SIG-M5 (cell line): ENCODE data around the gene PRKCZ.

Source experiments
- DNase-seq: peaks from one replicate; lab custom pipeline; 2025; lab: John Stamatoyannopoulos, UW

PRKCZ gene

DNA sequence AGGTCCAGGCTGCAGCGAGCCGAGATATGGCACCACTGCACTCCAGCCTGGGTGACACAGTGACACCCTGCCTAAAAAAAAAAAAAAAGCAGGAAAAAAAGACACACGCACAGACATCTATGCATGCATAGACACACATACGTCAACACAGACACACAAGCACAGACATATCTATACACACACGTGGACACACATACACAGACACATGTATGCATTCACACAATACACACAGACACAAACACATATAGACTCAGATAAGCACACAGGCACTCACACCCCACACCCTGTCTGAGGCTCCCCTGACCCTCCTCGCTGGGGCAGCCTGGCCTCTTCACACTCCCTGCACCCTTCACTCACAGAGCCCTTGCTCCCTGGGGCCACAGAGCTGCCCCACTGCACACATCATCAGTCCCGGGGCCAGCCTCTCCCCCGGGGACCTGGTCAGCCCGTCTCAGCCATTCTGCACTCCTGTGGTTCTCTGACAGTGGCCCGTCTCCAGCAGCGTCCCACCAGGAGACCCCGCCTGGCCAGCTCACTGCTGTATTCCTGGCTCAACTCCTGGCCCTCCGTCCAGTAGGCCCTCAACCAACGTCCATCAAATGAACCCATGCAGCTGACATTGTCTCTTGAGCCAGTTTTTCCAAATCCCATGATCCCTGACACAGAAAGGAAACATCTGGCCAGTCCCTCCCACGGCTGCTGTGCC, 4.6 kb upstream of the PRKCZ start:
- no peak for DNase-seq

DNA sequence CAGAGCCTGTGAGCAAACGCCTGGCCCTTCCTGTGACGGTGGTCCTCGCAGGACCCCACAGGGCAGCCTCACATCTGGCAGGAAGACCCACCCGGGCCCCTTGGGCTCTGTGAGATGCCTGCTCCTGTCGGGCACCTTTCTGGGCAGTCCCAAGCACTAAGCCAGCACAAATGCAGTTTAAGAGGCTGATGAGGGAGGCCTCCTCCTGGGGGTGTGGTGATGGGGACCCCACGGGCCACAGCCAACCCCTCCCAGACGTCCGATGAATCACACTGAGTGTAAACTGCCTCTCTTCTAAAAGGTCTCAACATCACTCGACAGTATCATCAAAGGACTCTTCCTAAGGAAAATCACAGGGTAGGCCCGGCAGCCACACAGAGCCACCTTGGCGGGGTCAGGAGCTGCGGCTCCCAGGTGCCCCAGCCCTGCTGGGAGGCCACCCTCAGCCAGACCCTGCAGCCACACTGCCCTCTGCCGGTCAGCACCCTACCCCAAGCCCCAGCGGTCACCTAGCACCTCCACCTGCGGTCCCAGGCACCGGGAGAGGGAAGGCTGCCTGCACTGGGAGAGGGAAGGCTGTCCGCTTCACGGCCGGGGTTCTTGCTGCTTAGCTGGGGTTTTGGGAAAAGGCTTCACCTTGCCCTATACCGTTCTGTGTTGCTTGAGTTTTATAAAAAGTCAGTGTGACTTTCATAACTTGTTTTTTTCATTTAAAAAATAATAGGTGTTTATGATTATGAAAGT, 3.9 kb upstream of the PRKCZ start:
- DNase-seq = no peak

DNA sequence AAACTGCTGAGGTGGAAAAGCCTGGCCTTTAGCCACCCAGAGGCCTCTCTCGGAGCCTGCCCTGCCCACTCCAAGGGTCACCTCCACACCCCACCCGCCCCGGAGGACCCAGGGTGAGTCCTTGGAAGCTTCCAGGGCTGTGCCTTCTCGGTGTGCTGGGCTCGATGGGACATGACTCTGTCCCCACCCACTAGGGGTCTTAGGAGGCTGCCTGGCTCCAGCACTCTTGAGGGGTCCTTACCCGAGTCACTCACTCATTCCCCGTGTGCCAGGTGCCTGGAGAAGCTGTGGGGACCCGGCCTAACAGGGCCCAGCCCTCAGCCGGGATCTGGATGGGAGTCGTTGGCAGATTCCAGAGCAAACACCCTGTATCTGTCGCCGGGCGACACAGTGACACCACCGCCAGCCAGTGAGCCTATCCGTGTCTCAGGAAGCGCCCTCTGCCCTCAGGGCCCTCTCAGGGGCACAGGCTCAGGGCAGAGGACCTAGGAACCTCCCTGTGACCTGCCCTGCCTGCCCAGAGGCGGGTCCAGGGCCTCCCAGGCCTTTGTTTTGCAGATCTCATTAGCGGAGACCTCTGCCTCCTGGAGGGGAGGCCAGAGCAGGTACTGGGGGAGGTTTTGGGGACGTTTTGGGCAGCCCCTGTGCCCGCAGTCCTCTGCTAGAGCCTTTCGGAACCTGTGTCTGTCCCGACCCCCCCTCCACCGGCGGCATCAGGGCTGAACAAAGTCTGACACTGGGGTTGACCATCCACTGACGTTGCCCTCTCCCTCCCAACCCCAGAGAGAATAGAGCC, 3.1 kb upstream of the PRKCZ start:
- no peak for DNase-seq

DNA sequence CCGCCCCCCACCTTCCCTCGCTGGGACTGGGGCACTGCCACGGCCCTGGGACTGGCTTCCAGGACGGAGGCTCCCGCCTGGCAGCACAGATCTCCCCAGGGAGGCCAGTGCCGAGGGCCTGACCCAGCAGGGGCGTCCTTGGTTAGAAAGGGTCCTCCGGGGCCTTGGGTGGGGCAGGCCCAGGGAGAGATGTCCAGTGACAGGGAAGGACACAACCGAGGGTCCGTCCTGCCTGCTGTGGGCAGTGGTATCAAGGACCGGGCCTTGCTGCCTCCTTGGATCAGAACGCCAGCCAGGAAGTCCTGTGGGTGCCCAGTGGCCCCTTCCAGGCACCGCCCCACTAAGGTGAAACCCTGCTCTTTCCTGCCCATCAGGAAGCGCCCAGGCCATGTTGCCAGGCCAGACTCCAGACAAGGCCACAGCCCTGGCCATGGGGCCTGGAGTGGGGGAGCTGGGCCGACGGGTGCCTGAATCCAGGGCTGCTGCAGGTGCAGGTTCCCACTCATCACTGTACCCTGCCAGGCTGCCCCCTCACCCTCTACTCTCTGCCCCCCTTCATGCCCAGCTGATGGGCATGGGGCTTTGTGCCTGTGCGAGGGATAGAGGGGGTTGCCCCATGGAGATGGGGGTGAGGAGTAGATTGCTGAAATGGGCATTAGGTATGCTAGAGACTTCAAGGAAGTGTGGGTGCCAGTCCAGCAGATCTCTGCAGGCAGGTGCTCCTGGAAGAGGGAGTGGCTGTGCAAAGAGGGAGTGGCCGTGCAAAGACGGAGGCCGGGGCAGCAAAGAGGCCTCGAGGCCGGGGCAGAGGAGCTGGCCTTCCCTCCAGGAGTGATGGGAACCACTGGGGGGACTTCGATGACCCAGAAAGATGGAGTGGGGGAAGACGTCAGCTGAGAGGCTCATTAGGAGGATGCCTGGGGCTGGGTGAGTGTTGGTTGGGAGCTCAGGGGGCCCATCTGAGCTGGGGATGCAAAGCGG, 2.2 kb upstream of the PRKCZ start:
- DNase-seq = no peak

DNA sequence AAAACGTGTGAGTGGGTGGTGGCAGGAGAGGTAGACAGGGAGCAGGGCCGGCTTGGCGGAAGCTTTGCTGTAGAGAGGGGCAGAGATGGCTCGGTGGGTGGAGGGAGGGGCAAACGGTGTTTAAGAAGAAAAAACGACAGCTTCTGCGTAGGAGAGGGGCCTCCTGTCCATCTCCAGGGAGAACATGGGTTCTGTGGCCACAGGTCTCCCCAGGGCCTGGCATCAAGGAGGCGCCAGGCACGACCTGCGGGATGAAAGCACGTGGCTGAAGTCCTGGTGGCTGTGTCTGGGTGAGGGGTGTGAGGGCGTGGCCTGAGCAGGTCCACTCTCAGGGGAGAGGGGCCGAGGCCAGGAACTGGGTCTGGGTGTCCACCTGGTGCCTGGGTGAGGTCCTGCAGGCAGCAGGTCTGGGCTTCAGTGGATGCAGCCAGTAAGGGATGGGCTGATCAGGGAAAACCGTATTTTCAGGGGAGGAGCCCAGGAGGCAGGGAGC, 940 bp upstream of the PRKCZ start:
- no peak for DNase-seq

DNA sequence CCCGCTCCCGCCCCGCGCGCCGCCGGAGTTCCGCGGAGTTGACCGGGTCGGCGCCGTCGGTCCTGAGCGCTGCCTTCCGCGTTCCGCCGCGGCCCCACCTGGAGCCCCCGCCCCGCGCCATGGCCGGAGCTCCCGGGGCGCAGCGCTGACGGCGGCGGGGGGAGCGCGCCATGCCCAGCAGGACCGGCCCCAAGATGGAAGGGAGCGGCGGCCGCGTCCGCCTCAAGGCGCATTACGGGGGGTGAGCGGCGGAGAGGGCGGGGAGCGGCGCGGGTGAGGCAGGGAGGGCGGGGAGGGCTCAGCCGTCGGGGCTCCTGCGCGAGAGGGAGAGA, 216 bp downstream of the PRKCZ start:
- no peak for DNase-seq

DNA sequence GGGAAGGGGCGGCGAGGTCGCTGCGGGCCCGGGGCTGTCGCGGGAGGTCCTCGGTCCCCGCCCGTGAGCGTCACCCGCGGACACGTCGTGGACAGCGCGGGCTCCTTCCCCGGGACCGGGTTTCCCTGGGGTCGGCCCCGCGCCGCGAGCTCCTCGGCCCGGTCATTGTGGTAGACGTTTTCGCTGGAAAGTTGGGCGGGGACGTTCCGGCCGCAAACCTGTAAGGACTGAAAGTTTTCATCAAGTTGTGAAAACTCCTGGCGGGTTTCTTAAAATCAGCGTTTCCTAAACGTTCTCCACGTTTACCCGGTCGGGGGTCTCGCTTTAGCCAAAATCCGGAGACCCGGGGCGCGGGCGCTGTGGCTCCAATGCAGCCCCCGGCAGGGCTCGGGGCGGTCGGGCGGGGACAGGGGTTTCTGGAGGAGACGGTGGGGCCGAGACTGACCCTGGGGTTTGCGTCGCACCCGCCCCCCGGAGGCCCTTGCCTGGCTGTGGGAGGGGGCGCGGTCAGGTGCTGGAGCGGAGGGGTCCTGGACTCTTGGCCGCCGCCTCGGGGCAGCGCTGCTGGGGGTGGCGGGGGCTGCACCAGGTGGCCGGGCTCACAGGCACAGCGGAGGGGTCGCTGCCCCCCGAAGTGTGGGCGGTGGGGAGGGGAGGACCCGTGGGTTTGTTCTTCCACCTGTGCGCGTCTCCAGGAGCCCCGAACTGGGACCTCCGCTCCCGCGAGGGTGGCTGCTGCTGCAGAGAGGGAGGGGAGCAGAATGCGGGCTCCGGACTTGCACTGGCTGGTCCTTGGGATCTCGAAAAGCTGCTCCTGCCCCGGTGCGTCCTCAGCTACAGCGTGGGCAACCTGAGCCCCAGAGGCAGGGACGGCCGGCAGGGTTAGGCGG, 827 bp downstream of the PRKCZ start:
- no peak for DNase-seq

DNA sequence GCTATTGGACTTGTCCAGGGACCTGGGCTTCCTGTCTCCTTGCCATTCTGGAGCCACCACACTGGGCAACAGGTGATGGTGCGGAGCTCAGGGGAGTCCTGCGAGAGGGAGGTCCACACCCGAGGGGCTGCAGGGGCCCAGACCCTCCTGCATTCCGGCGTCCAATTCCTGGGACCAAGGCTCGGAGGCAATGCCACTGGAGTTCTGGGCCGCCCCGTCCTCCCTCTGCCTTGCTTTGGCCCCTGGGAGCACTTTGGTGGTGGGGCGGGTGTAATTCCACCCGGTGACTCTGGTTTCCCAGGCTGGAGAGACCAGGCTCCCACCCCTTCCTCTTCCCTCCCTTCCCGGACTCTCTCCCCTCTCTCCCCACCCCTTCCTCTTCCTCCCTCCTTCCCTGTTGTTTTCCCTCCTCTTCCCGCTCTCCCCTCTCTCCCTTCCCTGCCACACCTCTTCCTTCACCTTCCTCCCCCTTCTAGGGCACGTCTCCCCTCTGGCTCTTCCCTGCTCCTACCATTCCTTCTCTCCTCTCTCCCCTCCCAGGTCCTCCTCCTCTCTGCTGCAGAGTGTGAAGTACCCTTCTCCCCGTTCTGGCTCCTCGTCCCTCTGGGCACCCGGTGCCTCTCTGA, 2.0 kb downstream of the PRKCZ start:
- DNase-seq = no peak

DNA sequence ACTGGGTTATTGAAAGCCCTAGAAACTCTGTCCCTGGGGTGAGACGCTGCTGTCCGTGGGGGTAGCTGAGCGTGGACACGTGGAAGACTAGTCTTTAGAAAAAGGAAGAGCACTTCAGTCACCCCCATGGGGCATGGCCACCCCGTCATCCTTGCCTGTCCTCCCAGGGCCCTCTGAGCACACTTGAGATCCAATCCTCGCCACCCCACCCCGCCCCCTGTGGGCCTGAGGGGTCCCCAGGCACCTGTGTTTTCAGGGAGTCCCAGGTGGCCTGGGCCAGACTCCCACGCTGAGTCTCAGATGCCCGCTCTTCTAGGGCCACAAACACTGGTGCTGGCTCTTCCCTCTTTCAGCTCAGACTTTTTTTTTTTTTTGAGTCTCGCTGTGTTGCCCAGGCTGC, 2.5 kb downstream of the PRKCZ start:
- DNase-seq = no peak

DNA sequence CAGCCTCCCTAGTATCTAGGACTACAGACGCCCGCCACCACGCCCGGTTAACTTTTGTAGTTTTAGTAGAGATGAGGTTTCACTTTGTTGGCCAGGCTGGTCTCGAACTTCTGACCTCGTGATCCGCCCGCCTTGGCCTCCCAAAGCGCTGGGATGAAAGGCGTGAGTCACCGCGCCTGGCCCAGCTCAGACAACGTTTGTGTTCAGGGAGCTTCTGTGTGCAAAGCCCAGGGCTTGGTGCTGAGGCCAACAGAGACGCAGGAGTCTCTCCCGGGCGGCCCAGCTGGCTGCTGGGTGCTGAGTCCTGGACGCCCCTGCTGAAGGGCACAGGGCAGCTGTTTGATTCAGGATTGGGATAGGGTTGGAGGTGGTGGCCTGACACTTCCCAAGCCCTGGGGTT, 3.0 kb downstream of the PRKCZ start:
- no peak for DNase-seq

DNA sequence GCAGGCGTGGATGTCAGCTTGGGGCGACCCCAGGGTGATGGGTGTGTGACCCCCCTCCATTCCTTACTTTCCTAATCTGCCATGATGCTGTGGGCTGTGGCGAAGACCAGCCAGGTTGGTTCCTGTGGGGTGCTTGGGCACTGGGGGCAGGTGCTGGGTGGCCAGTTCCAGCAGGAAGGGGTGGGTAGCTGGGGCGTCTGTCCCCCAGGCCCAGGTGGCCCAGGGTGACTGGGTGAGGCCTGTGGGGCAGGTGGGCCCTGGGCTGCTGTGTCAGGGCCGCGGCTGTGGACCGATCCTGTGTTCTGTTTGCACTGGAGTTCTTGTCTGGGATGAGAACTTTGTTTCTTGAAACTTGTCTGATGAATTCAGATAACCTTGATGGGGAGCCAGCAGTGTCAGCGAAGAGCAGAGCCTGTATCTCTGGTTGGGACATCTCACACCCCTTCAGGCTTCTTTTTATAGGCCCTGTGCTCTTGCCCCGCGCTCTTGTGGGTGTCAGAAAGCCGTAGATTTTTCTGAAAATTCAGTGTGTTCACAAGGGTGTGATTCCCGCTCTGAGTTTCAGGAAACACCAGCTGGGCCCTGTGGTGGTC, 3.7 kb downstream of the PRKCZ start:
- no peak for DNase-seq

DNA sequence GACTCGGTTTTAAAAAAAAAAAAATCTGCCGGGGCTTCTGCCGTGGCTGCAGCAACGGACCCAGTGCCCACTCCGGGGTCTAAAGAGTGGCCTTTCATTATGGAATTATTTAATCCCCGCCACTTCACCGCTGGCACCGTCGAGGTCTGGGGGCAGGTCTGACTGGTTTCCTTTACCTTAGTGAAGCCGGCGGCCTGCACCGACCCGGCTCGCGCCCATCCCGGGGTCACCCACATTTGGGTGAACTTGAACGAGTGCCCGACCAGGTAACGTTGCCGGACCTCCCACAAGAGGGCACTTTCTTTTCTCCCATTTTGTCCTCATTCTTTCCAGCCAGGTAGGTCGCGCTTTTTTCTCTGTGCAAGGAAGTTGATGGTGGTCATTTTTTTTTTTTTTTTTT, 4.3 kb downstream of the PRKCZ start:
- no peak for DNase-seq

DNA sequence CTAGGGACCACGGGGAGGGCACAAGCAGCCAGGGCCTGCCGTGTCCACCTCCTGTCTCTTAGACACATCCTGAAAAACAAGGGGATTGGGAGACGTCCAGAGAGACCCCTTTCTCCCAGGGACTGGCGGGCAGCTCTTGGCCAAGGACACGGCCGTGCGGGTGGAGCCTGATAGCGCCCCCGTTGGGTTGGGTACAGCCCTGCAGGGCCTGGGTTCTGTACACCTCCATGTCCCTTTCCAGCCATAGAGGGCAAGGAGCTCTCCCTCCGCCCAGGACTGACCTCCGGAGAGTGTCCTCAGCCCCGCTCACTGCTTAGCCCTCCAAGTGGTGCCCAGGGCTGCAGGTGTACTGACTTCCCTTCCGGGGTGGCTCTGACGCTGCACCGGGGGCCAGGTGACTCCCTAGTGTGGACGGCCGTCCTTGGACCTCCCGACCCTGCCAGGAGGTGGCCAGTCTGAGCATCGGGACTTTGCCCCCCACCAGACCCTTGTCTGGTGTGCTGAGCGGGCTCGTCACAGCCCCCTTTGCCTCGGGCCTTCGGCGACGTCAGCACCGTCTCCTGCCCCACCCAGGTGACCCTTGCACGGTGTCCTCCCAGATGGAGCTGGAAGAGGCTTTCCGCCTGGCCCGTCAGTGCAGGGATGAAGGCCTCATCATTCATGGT, 5.8 kb downstream of the PRKCZ start:
- no peak for DNase-seq

DNA sequence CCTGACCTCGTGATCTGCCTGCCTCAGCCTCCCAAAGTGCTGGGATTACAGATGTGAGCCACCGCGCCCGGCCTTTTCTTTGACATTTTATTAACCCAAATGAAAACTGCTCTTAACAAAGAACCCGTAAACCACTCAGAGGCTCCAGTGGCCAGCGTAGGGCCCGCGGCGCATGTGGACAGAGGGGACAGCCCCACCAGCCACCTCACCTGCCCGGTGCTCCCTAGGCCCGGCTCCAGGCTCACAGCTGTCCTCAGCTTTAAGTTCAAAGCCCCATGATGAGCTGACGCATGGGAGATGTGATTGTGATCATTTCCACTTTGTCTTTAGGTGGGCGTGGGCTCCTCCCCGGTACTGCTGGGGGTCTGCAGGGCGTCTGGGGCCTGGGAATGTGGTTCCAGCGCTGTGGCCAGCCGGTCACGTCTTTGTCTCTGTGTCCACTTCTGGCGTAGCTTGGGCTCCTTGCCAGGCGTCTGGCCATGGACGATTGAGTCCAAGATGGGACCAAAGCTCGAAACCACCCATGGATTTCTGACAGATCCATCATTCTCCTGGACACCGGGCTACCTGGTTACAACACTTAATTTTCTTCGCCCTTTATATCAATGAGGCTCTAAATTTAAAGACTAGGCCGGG, 6.9 kb downstream of the PRKCZ start:
- DNase-seq = no peak

DNA sequence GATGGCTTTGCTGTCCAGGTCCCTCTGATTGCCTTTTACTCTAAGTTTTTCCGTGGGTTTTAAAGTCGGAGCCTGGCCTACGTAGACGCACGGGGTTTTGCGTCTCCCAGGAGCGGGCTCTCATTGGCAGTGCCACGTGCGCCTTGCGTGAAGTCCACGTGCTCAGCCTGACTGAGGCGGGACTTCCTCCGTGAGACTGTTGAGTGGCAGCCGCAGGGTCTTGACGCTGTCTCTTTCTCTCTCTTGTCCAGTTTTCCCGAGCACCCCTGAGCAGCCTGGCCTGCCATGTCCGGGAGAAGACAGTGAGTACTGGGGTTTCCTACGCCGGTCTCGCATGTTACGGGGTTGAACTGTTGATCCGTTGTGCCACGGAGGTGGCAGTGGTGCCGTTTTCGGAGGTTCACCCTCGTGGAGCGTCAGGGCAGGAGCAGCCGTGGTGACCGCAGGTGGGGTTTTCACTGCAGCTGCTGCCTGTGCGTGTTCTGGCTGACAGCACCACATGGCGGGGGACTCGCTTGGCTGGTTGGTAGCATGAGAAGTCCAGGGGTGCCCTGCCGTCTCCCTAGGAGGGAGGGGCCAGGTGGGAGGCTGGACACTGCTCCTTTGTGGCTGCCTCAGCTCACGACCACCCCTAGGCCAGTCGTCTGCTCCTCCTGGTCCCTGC, 9.2 kb downstream of the PRKCZ start:
- DNase-seq = no peak

DNA sequence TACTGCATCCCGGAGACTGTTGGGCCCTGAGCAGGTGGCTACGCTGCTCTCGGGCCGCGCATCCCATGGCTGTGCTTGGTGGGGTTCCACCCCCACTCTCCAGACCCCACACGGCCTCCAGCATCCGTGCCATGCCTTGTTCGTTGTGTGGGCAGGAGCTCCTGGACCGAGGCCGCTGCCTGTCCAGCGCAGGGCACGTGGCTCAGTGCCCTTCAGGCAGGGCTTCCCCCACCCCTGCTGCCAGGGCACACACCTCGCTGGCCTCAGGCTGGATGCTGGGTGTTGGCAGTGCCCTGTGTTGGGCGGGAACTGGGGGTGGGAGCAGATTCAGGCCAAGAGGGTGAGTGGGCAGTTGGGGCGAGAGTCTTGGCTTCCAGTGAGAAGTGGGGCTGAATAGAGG, 9.9 kb downstream of the PRKCZ start:
- no peak for DNase-seq

DNA sequence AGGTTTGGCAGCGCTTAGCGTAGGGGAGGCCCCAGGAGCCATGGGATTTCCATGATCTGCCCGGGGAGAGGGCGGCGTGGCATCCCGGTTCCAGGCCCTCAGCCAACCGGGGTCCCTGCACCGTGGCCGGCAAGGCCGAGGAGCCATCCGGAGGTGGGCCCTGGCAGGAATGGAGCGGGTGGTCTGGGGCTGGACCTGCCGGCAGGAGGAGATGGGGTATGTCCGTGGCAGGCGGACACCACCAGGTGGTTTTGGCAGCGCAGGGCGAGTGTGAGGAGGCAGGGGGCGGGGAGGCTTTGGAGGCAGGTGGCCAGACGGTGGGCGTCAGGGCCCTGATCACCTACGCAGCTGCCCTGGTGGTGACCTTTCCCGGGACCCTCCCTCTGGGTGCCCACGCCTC, 10.3 kb downstream of the PRKCZ start:
- DNase-seq = no peak

DNA sequence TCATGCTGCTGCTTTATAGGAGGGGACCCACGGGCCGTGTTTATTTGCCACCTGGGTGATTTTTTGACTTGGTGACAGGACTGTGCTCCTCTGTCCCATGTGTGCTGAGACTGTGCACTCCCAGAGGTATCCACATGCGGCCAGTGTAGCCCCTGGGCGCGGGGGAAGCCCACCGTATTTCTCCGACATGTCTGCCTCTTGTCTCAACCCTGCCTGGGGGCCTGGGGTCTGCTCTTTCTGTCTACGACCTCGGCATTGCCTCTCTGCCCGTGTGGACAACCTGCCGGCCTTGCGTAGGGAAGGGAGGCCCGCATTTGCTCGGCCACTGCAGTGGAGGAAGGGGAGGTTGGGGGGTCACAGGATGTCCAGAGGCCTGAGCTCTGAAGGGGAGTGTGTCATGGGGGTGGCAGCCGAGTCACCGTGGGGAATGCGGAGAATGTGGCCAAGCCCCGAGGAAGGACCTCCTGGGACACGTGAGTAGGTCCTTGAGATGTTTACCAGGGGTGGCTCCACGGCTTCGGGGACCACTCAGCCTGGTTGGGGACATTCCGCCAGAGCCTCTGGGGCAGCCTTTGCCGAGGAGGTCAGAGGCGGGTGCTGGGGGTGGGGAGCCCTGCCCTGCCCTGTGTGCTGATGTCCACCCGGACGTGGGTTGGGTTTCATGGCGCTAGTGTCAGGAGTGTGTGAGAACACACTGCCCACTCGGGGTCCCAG, 11.0 kb downstream of the PRKCZ start:
- no peak for DNase-seq
